CD14-positive monocyte (primary cell): ENCODE data around the gene PKDCC. TPM values are rescaled to one million over a fixed set of nuclear protein-coding genes. Genes with fewer than 3 reads are reported as not detected.

Experiments used
- DNase-seq, 3 donors: peaks; one replicate each; pipeline ENCODE4 v3.0.0-alpha.2; 2011 to 2022
- H2AFZ ChIP-seq: 2 replicates; pipeline ENCODE4 v1.6.0; 2012; ENCODE audit warnings: mild to moderate bottlenecking, low read depth, low read length, inconsistent platforms; ENCODE audit not compliant: insufficient read depth, poor library complexity, severe bottlenecking
- H3K27ac ChIP-seq, 2 donors: 1 replicate in 1 of 2; 2 replicates in 1 of 2; pipeline ENCODE4 v1.5.1; 2012 to 2013; ENCODE audit warnings: low read length in 2 of 2, control low read depth in 1 of 2, inconsistent platforms in 1 of 2, low read depth in 1 of 2, mild to moderate bottlenecking in 1 of 2
- H3K27me3 ChIP-seq, 2 donors: one replicate each; pipeline versions ENCODE4 v1.6.0 to v1.6.1; 2011 to 2013; ENCODE audit warnings: low read length in 2 of 2; ENCODE audit not compliant: control insufficient read depth in 2 of 2, insufficient read depth in 2 of 2
- H3K36me3 ChIP-seq, 2 donors: replicated peaks in 1 of 2; 1 replicate in 1 of 2; 2 replicates in 1 of 2; pipeline versions ENCODE4 v1.5.1 to v1.6.1; 2012 to 2013; ENCODE audit warnings: low read length in 2 of 2, control low read depth in 1 of 2, inconsistent platforms in 1 of 2, mild to moderate bottlenecking in 1 of 2; ENCODE audit not compliant: insufficient read depth in 2 of 2, control insufficient read depth in 1 of 2
- H3K4me1 ChIP-seq, 2 donors: 1 replicate in 1 of 2; 2 replicates in 1 of 2; pipeline versions ENCODE4 v1.5.1 to v1.6.1; 2012 to 2013; ENCODE audit warnings: low read length in 2 of 2, control low read depth in 1 of 2, inconsistent platforms in 1 of 2, mild to moderate bottlenecking in 1 of 2, moderate library complexity in 1 of 2; ENCODE audit not compliant: insufficient read depth in 2 of 2, control insufficient read depth in 1 of 2
- H3K4me2 ChIP-seq: replicated peaks from 2 replicates; pipeline ENCODE3; 2012; ENCODE audit warnings: low read length, moderate library complexity, mild to moderate bottlenecking; ENCODE audit not compliant: poor library complexity, severe bottlenecking; ENCODE audit errors: extremely low read depth
- H3K4me3 ChIP-seq, 3 experiments: fragments of 200-600 bp in 1 of 3; sonication (generic) in 1 of 3; replicated peaks in 1 of 3; 1 replicate in 2 of 3; 2 replicates in 1 of 3; pipeline ENCODE4 v1.5.1; 2011 to 2013; ENCODE audit warnings: low read length in 3 of 3, mild to moderate bottlenecking in 3 of 3, control low read depth in 2 of 3, low read depth in 2 of 3, inconsistent platforms in 1 of 3, moderate library complexity in 1 of 3
- H3K79me2 ChIP-seq: 2 replicates; pipeline ENCODE4 v1.6.0; 2012; ENCODE audit warnings: mild to moderate bottlenecking, control low read depth, inconsistent platforms, low read length, moderate library complexity; ENCODE audit not compliant: insufficient read depth
- H3K9ac ChIP-seq: 2 replicates; pipeline ENCODE4 v1.6.0; 2017; ENCODE audit warnings: low read length, mild to moderate bottlenecking; ENCODE audit not compliant: insufficient read depth, poor library complexity, severe bottlenecking
- H3K9me3 ChIP-seq, 2 donors: replicated peaks in 1 of 2; 1 replicate in 1 of 2; 2 replicates in 1 of 2; pipeline versions ENCODE4 v1.5.1 to v1.6.1; 2012 to 2013; ENCODE audit warnings: low read length in 2 of 2, control low read depth in 1 of 2; ENCODE audit not compliant: control insufficient read depth in 1 of 2, insufficient read depth in 1 of 2
- H4K20me1 ChIP-seq: 2 replicates; pipeline ENCODE4 v1.6.0; 2012; ENCODE audit warnings: mild to moderate bottlenecking, low read length, control low read depth, moderate library complexity; ENCODE audit not compliant: insufficient read depth
- H3K27ac Mint-ChIP-seq, 7 donors: one replicate each; pipeline ENCODE4 v1.8.0; 2020; ENCODE audit warnings: mild to moderate bottlenecking in 7 of 7, mixed read lengths in 7 of 7, moderate library complexity in 6 of 7, inconsistent platforms in 2 of 7
- H3K27me3 Mint-ChIP-seq, 3 donors: one replicate each; pipeline ENCODE4 v1.8.0; 2021 to 2022; ENCODE audit warnings: low read depth in 3 of 3, mild to moderate bottlenecking in 3 of 3, mixed read lengths in 3 of 3, moderate library complexity in 3 of 3, inconsistent platforms in 1 of 3
- H3K36me3 Mint-ChIP-seq, 2 donors: one replicate each; pipeline ENCODE4 v1.8.0; 2020; ENCODE audit warnings: mixed read lengths in 2 of 2, inconsistent platforms in 1 of 2, mild to moderate bottlenecking in 1 of 2
- H3K4me1 Mint-ChIP-seq: one replicate; pipeline ENCODE4 v1.8.0; 2020; ENCODE audit warnings: mild to moderate bottlenecking, mixed read lengths
- H3K4me3 Mint-ChIP-seq, 2 donors: one replicate each; pipeline ENCODE4 v1.8.0; 2020; ENCODE audit warnings: mild to moderate bottlenecking in 2 of 2, mixed read lengths in 2 of 2, moderate library complexity in 1 of 2
- H3K9me3 Mint-ChIP-seq, 7 donors: one replicate each; pipeline ENCODE4 v1.8.0; 2020 to 2022; ENCODE audit warnings: mixed read lengths in 7 of 7, mild to moderate bottlenecking in 6 of 7, moderate library complexity in 6 of 7, inconsistent platforms in 2 of 7
- WGBS: methylation state at CpG from one replicate; pipeline ENCODE4 v1.1.5; 2013; ENCODE audit warnings: missing lambda C conversion rate; ENCODE audit not compliant: insufficient coverage; 5-methylcytosine and 5-hydroxymethylcytosine counted together
- intact Hi-C, 2 donors: fragments of 100-400 bp; cut with micrococcal nuclease; formaldehyde crosslinking; loops; one replicate each; pipeline versions ENCODE4 v1.15.0 to v1.15.1; 2023
- polyA plus RNA-seq, 3 donors: library from polyadenylated mRNA; depleted of rRNA in 1 of 3; unstranded in 2 of 3; stranded (reverse) in 1 of 3; fragments of 300-500 nt in 2 of 3; fragments of >200 nt in 1 of 3; fragmentation: Illumina TruSeq in 2 of 3; gene quantifications; 1 replicate in 2 of 3; 2 replicates in 1 of 3; pipeline ENCODE4 v1.2.3, GENCODE V29; 2012 to 2021
- TF ChIP-seq, protein P1 (sequence below): fragments of 200-600 bp; IDR thresholded peaks from one replicate; pipeline ENCODE4 v1.8.0; 2022; ENCODE audit warnings: antibody characterized with exemption, mild to moderate bottlenecking

Gene PKDCC
- polyA plus RNA-seq, 3 donors = not detected

DNA sequence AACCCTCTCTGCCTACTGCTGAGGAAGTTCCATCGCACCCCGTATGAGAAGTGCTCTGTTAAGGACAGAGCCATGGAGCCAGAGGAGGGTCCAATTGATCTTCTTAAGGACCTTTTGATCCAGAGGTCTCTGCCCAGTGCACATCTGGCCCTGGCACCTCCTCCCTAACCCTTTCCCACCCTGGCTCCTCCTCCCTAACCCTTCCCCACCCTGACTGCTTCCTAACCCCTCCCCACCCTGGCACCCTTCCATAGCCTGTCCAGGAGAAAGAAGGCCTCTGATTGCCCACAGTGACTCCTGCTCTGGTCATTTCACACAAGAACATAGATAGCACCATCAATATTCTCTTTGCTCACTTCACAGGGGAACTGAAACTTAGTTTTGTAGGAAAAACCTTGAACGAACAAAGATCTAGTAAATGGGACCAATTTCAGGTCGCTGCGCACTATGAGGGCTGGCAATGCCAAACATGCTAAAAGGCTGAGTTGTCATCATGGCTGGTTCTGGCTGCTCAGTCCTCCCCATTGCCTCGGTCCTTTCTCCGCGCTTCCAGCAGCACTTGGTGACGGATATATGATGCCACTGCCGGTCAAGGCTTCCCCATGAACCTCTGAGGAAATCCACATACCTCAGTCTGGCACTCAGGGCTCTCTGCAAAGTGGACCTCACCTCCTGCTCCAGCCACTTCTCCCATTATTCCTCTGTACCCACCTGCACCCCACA, 49.2 kb downstream of the PKDCC start:
- H3K27ac ChIP-seq = peak overlapping the region; percentile 23 to 50
- Mint-ChIP-seq H3K4me1 (peaks cover 65% of the 10 kb centered on the region), H3K27me3 (peaks cover 1 to 5% (median 4%) of the 10 kb centered on the region in 3 donors), H3K36me3 (peaks cover 7% of the 10 kb centered on the region in 2 donors), H3K9me3 (peaks cover 4 to 8% (median 6%) of the 10 kb centered on the region in 7 donors), H3K27ac (peak overlapping the region; percentile 55 to 98 (median 98)), H3K4me3 (no peak overlapping the region)
- peak; percentile 23 to 46 (median 36) for DNase-seq
- H3K9me3 ChIP-seq = peaks cover 0 to 7% of the 10 kb centered on the region in 2 donors
- no peaks in the 10 kb centered on the region for H3K27me3 ChIP-seq
- 70% methylated on average over 10 of the region's 10 CpGs for WGBS
- peaks cover 68 to 73% of the 10 kb centered on the region in 2 donors for H3K4me1 ChIP-seq
- no peak overlapping the region for H3K4me3 ChIP-seq
- H2AFZ ChIP-seq = no peak overlapping the region
- H3K4me2 ChIP-seq = peak overlapping the region; percentile 17
- H3K79me2 ChIP-seq = no peaks in the 10 kb centered on the region
- H3K36me3 ChIP-seq = no peaks in the 10 kb centered on the region
- H3K9ac ChIP-seq = no peak overlapping the region
- TF ChIP-seq, protein P1, sequence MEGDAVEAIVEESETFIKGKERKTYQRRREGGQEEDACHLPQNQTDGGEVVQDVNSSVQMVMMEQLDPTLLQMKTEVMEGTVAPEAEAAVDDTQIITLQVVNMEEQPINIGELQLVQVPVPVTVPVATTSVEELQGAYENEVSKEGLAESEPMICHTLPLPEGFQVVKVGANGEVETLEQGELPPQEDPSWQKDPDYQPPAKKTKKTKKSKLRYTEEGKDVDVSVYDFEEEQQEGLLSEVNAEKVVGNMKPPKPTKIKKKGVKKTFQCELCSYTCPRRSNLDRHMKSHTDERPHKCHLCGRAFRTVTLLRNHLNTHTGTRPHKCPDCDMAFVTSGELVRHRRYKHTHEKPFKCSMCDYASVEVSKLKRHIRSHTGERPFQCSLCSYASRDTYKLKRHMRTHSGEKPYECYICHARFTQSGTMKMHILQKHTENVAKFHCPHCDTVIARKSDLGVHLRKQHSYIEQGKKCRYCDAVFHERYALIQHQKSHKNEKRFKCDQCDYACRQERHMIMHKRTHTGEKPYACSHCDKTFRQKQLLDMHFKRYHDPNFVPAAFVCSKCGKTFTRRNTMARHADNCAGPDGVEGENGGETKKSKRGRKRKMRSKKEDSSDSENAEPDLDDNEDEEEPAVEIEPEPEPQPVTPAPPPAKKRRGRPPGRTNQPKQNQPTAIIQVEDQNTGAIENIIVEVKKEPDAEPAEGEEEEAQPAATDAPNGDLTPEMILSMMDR = no peak
- intact Hi-C loops = loop anchor here (1.0 to 10.0 kb wide), 5 partner anchors 8 to 100 kb away; partner anchors contain the start of gene EML4 (in 2 of the 2)
- H4K20me1 ChIP-seq = no peaks in the 10 kb centered on the region

DNA sequence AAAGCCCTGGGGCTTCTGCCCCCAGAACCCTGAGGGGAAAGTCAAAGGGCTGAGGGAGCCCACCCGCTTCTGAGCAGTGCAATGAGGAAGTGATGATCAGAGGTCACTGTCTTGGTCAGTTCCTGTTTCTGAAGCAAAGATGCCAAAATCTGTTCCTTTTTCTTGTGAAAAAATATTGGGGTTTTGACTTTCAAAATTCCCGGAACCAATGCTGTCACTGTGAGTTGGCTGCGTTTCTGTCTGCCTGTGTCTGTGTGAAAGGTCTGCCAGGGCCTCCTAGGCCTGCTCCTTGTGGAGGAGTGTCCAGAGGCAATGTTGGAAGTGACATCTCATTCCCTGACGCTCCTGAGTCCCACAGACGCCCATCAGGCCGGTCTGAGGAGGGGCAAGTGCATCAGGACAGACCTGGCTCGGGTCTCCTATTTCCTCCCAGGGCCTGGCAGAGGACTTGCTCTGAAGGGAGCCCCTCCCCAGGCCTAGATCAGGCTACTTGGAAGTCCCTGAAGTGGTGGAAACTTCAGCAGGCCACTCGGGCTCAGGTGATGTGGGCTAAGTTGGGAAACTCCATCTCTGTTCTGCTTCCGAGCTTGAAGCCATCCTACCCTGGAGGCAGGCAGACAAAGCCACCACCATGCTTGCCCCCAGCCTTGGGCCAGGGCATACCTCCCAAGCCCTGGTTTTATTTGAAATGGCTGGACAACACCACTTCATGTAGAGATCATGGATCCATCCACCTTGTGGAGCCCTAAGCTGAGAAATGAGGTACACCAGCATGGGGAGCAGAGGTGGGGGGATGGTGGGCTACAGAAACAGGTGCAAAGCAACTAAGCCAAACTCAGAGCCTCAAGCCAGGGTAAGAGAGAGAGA, 51.0 kb downstream of the PKDCC start:
- Histone ChIP-seq H3K27me3 (no peaks in the 10 kb centered on the region), H2AFZ (peak overlapping the region; percentile 41), H3K79me2 (no peaks in the 10 kb centered on the region), H4K20me1 (no peaks in the 10 kb centered on the region), H3K36me3 (no peaks in the 10 kb centered on the region), H3K9me3 (peaks cover 0 to 7% of the 10 kb centered on the region in 2 donors), H3K27ac (peak overlapping the region; percentile 84 to 97), H3K4me2 (peak overlapping the region; percentile 54), H3K4me1 (peaks cover 75 to 80% of the 10 kb centered on the region in 2 donors), H3K4me3 (peak overlapping the region in 1 of 3 experiments; percentile 56), H3K9ac (peak overlapping the region; percentile 69)
- H3K27ac Mint-ChIP-seq = peak overlapping the region; percentile 95 to 98 (median 98)
- peak overlapping the region; percentile 37 to 82 for H3K4me3 Mint-ChIP-seq
- H3K9me3 Mint-ChIP-seq = peaks cover 4 to 8% (median 6%) of the 10 kb centered on the region in 7 donors
- WGBS = 16% methylated on average over 8 of the region's 9 CpGs
- H3K4me1 Mint-ChIP-seq = peaks cover 60% of the 10 kb centered on the region
- DNase-seq = peak; percentile 87 to 95 (median 93)
- H3K36me3 Mint-ChIP-seq = peaks cover 7 to 9% of the 10 kb centered on the region in 2 donors
- TF ChIP-seq, protein P1 = no peak
- intact Hi-C loops = loop anchor here (2.0 to 10.0 kb wide), 5 partner anchors 20 to 98 kb away; partner anchors contain the start of gene EML4 (in 2 of the 2)
- H3K27me3 Mint-ChIP-seq = peaks cover 1 to 5% (median 2%) of the 10 kb centered on the region in 3 donors
